OCI-LY7 (cell line): Measurements from ENCODE around the gene SLC1A3.

Experiments used
- CTCF ChIP-seq: fragments of 200-600 bp; sonication (generic); conservative IDR thresholded peaks from 2 replicates; pipeline ENCODE4 v1.5.1; 2014; ENCODE audit warnings: mild to moderate bottlenecking, antibody characterized with exemption, low read length, moderate library complexity, mixed read lengths
- EZH2phosphoT487 ChIP-seq: fragments of 200-600 bp; sonication (generic); IDR thresholded peaks from 2 replicates; pipeline ENCODE4 v1.6.1; 2018; ENCODE audit warnings: low read depth, borderline replicate concordance, mild to moderate bottlenecking, mixed run types, antibody characterized with exemption, low read length, moderate library complexity, mixed read lengths

- TF ChIP-seq CTCF (no peak), EZH2phosphoT487 (no peak)
Observed at GRCh38 chr5:36596247-36596646, 10.2 kb upstream of the SLC1A3 start.
